ENCODE measurements around the gene ZIC2.

ZIC2 gene

GRCh38 chr13:99986741-99987140, 5.2 kb downstream of the ZIC2 start:
- TF ChIP-seq GABPA (IDR thresholded peaks at IDR 0.05; ENCODE audit: low read depth): no peak
- no peak overlapping the region for H3K27ac ChIP-seq (replicated peaks)
- no peak overlapping the region for H3K4me3 ChIP-seq (replicated peaks; ENCODE audit: insufficient read depth, low read length)
- DNase-seq (ENCODE audit: low read depth in 1 of 2, low spot score in 1 of 2): no peak
- H3K27me3 ChIP-seq (ENCODE audit: insufficient read depth, poor library complexity, severe bottlenecking): peaks cover 91% of the 10 kb centered on the region

DNA sequence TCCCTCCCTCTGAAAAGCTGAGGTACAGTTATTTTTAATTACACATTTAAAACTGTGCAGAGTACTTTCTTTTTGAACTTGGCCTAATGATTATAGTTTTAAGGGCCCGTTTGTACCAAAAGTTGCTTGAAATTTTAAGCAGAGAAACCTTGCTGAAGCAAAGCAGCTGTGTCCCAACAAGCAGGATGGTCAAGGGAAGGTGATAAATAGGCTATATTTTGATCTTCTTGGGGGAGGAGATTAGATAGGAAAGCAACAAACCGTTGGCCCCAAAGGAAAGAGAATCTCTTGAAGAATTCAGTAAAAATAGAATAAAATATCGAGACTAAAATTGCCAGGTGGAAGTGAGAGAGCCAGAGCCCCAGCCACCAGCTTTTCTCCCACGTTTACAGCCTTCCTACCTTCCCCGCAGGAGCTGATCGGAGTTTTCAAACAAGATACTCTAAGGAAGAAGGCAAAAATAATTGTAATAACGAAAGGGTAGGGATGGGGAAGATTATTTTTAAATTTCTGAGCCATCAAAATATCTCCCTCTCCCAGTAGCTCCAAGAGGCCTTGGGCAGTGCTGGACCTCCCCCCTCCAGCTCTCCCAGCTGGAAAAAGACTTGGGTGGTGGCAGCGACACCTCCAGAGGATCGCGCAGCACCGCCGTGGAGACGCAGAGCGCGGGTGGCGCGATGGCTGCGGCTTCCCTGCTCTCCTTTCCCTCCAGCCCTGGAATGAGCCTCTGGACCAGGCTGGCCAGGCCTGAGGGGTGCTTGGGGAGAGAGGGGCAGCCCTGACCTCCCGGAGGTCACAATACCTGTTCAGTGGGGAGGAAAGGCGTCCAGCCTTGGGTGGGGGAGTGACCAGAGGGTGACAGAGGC, 5.8 kb downstream of the ZIC2 start:
- TF ChIP-seq POLR2AphosphoS5 (IDR thresholded peaks at IDR 0.05; ENCODE audit: low read depth): no peak
- TF ChIP-seq, protein P1, sequence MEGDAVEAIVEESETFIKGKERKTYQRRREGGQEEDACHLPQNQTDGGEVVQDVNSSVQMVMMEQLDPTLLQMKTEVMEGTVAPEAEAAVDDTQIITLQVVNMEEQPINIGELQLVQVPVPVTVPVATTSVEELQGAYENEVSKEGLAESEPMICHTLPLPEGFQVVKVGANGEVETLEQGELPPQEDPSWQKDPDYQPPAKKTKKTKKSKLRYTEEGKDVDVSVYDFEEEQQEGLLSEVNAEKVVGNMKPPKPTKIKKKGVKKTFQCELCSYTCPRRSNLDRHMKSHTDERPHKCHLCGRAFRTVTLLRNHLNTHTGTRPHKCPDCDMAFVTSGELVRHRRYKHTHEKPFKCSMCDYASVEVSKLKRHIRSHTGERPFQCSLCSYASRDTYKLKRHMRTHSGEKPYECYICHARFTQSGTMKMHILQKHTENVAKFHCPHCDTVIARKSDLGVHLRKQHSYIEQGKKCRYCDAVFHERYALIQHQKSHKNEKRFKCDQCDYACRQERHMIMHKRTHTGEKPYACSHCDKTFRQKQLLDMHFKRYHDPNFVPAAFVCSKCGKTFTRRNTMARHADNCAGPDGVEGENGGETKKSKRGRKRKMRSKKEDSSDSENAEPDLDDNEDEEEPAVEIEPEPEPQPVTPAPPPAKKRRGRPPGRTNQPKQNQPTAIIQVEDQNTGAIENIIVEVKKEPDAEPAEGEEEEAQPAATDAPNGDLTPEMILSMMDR (IDR thresholded peaks at IDR 0.05; ENCODE audit: insufficient read depth, low read length): no peak
- no peak for TF ChIP-seq SPI1 (IDR thresholded peaks at IDR 0.05; ENCODE audit: borderline replicate concordance, low read depth)
- no peak for TF ChIP-seq GABPA (IDR thresholded peaks at IDR 0.05; ENCODE audit: low read depth)
- TF ChIP-seq, protein P2, sequence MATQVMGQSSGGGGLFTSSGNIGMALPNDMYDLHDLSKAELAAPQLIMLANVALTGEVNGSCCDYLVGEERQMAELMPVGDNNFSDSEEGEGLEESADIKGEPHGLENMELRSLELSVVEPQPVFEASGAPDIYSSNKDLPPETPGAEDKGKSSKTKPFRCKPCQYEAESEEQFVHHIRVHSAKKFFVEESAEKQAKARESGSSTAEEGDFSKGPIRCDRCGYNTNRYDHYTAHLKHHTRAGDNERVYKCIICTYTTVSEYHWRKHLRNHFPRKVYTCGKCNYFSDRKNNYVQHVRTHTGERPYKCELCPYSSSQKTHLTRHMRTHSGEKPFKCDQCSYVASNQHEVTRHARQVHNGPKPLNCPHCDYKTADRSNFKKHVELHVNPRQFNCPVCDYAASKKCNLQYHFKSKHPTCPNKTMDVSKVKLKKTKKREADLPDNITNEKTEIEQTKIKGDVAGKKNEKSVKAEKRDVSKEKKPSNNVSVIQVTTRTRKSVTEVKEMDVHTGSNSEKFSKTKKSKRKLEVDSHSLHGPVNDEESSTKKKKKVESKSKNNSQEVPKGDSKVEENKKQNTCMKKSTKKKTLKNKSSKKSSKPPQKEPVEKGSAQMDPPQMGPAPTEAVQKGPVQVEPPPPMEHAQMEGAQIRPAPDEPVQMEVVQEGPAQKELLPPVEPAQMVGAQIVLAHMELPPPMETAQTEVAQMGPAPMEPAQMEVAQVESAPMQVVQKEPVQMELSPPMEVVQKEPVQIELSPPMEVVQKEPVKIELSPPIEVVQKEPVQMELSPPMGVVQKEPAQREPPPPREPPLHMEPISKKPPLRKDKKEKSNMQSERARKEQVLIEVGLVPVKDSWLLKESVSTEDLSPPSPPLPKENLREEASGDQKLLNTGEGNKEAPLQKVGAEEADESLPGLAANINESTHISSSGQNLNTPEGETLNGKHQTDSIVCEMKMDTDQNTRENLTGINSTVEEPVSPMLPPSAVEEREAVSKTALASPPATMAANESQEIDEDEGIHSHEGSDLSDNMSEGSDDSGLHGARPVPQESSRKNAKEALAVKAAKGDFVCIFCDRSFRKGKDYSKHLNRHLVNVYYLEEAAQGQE (IDR thresholded peaks at IDR 0.05; ENCODE audit: insufficient replicate concordance, low read depth): no peak
- no peak overlapping the region for H3K27ac ChIP-seq (replicated peaks)
- H3K27me3 ChIP-seq (ENCODE audit: insufficient read depth, poor library complexity, severe bottlenecking): peaks cover 97% of the 10 kb centered on the region
- H3K4me3 ChIP-seq (replicated peaks; ENCODE audit: insufficient read depth, low read length): no peak overlapping the region
- no peak for DNase-seq (ENCODE audit: low read depth in 1 of 2, low spot score in 1 of 2)

DNA sequence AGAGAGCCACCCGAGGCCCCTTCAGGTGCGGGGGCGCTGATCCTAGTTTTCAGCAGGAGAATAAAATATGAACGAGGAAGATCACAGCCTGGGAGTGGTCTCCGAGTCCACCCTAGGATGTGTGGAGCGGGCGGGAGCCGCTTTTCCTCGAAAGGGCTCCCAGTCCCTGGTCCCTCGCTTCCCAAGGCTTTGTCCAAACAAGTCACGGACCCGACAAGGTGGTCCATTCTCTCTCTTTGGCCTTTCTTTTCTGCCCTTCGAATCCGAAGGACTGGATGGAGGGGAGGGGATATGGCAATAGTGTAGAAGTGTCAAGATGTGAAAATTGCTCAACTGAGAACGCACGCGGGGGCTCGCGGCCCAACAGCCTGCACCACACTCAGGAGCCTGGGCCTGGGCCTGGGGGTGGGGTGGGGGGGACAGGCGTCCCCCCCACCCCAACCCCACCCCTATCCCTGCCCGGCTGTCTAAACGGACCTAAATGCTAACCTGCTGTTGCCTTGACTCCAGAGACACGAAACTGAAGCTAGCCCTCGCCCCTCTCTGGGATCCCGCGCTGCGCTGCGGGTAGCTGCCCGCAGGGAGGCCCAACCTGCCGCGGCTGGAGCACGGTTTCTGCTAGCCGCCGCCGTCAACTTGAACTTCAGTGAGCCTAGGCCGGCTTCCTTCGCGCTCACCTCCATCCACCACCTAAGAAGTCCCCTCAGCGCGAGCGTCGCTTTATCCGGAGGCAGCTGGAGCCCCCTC, 7.1 kb downstream of the ZIC2 start:
- H3K4me3 ChIP-seq (replicated peaks; ENCODE audit: insufficient read depth, low read length): no peak overlapping the region
- TF ChIP-seq SPI1 (IDR thresholded peaks at IDR 0.05; ENCODE audit: borderline replicate concordance, low read depth) (no peak), POLR2AphosphoS5 (IDR thresholded peaks at IDR 0.05; ENCODE audit: low read depth) (no peak), GABPA (IDR thresholded peaks at IDR 0.05; ENCODE audit: low read depth) (no peak)
- TF ChIP-seq, protein P1 (IDR thresholded peaks at IDR 0.05; ENCODE audit: insufficient read depth, low read length): no peak
- TF ChIP-seq, protein P2 (IDR thresholded peaks at IDR 0.05; ENCODE audit: insufficient replicate concordance, low read depth): no peak
- H3K27ac ChIP-seq (replicated peaks): no peak overlapping the region
- no peak for DNase-seq (ENCODE audit: low read depth in 1 of 2, low spot score in 1 of 2)
- peaks cover 97% of the 10 kb centered on the region for H3K27me3 ChIP-seq (ENCODE audit: insufficient read depth, poor library complexity, severe bottlenecking)

All from HL-60 (cell line).